Activated CD8-positive, alpha-beta memory T cell treated with anti-CD3 and anti-CD28 coated beads, Interleukin-2, amount 50 U/mL, for 1 hour (primary cell): ENCODE measurements around the gene F11R.
"Not testable (repeated sequence)": the region's sequence is repeated elsewhere in the genome, so short reads cannot be mapped to it uniquely, and the experiment has no call there.

ENCODE experiments used
- DNase-seq: peaks from one replicate; pipeline ENCODE4 v3.0.0-alpha.2; 2020; ENCODE audit errors: extremely low read depth

F11R gene

DNA sequence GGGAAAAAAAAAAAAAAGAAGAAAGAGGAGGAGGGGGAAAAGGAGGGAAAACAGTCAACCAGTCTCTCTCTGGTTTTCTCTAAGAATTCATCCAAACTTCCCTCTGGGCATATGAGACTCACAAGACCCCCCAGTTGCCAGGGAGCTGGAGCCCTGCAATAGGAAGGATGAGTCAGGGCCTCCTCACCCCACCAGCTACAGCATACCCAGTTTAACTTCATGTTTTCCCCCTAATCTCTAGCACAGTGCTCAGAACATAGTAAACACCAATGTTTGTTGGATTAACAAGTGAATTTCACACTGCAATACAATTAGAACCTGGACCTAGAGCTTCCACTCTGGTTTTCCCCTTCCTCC is 7.8 kb downstream of the F11R start:
- DNase-seq: no peak

DNA sequence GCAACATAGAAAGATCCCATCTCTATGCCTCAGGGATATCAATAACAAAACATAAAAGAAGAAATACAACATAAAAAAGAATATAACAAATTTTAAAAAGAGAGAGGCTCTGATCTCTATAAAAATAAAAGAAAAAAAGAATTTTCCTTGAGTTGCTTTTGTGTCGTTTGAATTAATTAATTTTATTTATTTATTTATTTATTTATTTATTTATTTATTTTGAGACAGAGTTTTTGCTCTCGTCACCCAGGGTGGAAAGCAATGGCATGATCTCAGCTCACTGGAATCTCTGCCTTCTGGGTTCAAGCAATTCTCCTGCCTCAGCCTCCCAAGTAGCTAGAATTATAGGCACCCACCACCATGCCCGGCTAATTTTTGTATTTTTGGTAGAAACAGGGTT is 8.5 kb downstream of the F11R start:
- no peak for DNase-seq

DNA sequence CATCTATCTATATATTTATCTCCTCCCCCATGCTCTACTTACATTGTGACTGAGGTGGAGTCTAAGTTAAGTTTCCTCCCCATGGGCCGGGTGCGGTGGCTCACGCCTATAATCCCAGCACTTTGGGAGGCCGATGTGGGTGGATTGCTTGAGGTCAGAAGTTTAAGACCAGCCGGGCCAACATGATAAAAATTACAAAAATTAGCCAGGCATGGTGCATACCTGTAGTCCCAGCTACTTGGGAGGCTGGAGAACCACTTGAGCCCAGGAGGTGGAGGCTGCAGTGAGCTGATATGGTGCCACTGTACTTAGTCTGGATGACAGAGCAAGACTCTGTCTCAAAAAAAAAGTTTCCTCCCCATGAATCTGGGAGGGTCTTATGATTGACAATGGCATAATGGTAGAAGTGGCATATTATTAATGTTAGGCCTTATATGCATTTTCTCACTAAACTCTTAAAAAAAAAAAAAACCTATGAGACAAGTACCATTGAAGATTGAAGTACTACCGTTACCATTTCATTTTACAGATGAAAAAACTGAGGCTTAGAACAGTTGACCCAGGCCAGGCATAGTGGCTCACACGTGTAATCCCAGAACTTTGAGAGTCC is 11.2 kb downstream of the F11R start:
- no peak for DNase-seq

DNA sequence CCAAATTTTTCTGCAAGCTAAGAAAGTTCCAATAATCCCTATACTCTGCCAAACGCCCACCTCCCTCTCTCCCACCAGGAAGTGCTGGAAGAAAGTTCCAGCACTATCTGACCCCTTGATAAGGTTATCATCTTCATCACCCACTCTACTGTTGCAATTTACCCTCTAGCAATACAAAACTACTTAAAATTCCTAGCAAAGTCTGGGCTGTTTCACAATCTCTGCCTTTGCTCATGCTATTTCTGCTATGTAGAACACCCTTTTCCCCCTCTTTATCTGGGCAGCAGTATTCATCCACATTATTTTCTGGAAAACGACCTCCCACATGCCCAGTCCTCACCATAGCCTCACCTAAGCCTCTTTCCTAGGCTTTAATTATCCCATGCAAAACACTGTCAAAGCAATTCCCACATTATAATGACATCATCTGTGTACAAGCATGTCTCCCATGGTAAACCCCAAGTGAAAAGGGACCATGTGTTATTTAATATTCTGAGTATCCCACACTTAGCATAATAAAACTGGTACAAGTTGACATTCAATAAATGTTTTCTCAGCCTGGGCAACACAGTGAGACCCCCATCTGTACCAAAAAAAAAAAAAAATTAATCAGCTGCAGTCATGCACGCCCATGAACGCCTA is 12.0 kb downstream of the F11R start:
- DNase-seq: no peak

DNA sequence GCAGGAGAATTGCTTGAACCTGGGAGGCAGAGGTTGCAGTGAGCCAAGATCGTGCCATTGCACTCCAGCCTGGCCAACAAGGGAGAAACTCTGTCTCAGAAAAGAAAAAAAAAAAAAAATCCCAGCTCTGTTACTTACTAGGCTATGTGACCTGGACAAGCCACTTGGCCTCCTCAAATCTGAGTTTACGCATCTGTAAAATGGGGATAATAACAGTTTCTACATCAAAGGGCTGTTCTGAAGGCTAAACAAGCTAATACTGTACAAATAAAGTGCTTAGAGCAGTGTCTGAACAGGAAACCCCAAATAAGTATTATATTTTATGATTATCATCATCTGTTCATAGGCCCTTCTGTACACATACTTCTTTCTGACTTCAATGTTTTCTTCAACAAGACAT is 13.6 kb downstream of the F11R start:
- DNase-seq: no peak

DNA sequence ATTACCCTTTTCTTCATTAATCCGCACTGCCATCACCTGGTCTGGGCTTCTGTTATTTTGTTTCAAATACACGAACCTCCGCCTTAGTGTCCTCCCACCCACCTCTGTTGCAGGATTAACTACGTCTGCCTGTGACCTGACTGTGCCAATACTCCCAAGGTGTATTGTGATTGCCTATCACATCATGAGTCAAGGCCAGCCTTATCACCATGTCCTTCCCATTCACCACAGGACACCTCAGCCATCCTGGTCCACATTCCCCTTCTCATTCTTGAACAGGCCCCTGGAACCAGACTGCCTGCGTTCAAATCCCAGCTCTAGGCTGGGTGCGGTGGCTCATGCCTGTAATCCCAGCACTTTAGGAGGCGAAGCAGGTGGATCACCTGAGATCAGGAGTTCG is 14.4 kb downstream of the F11R start:
- no peak for DNase-seq

DNA sequence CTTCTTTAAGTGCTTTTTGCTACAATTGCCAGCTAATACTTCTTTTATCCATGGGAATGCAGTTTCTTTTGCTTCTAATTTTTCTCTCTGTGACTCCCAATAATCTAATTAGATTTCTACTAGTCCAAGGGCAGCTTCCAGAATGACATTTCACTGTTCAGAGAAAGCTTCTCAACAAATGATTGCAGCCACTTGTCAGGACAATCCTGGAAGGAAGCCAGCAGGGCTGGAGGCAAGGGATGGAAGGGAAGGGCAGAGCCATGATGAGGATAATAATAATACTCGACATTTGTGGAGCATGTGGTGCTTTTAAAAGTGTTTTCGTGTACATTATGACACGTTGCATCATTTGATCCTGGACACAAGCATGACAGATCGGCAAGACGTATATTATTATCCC is 19.4 kb downstream of the F11R start:
- no peak for DNase-seq

DNA sequence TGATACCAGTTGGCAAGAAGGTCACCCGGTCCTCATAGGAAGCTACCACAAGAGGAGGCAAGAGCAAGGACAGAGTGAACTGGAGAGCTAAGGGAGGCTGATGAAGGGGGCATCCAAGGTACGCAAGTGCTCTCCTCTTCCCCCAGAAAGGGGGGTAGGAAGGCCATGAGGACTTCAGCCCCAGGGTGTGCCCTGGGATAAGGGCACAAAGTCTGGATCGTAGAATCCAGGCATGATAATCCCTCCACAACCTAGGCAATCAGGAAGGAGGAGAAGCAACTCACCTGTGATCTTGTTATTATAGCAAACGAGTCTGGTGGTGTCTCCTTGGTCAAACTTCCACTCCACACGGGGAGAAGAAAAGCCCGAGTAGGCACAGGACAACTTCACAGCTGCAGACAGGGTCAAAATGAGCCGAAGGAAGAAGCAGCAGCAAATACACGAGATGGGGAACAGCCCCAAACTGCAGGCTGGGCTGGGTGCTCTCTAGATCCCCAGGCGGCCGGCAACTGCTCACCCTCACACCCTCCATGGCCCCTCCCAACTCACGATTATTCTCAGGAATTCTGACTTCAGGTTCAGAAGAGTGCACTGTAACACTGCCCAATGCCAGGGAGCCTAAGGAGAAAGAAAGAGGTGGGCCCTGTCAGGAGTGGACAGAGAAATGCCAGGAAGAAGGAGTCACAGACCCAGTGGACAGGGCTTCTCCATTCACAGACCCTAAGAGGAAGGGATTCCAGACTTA is 20.0 kb downstream of the F11R start:
- DNase-seq: no peak

DNA sequence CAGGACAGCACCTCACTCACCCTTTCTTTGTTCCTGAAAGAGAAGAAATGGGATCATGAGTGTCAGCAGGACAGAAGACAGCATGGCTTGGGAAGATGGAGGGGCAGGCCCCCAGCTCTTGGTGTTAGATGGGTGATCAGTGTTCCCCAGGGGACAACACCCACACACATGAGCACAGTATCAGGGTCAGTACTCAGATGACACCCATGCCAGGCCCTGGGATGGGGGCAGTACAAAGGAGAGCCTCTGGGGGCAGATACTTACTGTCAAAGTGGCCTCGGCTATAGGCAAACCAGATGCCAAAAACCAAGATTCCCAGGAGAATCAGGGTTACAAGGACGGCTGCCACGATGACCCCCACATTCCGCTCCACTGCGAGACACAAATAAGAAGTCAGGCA is 21.6 kb downstream of the F11R start:
- DNase-seq: no peak

DNA sequence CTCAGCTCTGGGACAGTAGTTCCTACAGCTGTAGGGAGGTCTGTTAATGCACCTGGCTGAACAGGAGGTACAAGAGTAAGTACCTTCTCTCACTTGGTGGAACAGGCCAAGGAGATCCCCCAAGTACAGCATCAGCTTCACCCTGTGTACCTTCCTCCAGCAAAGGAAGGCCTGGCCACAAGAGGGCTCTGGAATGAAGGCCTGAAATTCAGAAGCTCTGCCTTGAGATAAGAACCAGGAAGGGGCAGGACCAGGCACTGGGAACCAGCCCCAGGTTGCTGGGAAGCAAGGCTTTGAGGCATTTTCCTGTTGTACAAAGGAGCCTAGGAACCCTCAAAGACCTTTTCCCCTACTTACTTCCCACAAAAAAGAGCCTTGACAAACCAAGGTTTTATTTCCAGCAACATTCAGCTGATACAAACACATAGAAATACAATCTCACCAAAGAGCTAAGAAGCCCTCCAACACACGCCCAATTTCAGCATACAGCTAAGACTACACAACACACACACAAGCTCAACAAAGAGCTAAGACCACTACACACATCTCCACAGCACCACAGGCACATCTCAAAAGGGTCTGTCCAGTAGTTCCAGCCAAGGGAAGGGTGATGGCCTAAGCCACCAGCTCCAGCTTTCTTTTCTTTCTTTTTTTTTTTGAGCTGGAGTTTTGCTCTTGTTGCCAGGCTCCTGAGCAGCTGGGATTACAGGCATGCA is 23.5 kb downstream of the F11R start:
- DNase-seq: no peak

DNA sequence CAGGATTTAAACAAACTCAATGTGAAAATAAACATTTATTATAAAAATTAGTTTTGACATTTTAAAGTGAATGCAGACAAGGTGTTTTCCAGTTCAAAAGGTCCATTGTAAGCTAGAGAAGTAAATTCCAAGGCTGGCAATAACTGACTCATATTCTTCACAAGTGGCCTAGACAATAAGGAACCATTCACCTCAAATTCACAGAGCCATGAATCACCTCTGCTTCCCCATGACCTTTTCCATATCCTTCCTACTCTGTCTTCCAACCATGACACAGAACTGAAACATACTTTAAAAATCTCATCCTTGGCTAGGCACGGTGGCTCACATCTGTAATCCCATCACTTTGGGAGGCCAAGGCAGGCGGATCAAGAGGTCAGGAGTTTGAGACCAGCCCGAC is 24.8 kb downstream of the F11R start:
- DNase-seq: no peak

DNA sequence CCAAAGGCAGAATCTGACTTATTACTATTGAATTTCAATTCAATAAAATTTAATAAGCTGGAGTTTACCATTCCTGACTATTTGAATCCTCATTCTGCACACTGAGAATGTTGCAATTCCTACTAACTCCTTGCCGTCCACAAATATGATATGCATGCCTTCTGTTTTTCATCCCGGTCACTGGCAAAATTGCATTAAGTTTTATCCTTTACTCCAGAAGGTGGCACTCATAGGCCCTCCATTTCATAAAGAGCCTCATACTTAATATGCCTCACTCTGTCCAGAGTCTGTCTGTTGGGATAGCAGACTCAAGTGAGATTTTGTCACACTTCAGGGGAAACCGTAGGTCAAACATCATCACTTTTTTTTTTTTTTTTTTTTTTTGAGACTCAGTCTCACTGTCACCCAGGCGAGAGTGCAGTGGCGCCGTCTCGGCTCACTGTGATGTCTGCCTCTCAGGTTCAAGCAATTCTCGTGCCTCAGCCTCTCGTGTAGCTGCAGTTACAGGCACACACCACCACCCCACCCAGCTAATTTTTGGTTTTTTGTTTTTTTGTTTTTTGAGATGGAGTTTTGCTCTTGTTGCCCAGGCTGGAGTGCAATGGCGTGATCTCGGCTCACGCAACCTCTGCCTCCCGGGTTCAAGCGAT is 27.3 kb downstream of the F11R start:
- DNase-seq: no peak

DNA sequence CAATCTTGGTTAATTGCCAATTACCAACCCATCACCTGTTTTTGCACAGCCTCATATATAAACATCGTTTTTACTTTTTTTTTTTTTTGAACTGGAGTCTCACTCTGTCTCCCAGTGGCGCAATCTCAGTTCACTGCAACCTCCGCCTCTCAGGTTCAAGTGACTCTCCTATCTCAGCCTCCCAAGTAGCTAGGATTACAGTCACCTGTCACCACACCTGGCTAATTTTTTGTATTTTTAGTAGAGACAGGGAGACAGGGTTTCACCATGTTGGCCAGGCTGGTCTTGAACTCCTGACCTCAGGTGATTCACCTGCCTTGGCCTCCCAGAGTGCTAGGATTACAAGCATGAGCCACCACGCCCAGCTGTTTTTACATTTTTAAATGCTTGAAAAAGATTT is 28.9 kb downstream of the F11R start:
- not testable (repeated sequence) for DNase-seq

DNA sequence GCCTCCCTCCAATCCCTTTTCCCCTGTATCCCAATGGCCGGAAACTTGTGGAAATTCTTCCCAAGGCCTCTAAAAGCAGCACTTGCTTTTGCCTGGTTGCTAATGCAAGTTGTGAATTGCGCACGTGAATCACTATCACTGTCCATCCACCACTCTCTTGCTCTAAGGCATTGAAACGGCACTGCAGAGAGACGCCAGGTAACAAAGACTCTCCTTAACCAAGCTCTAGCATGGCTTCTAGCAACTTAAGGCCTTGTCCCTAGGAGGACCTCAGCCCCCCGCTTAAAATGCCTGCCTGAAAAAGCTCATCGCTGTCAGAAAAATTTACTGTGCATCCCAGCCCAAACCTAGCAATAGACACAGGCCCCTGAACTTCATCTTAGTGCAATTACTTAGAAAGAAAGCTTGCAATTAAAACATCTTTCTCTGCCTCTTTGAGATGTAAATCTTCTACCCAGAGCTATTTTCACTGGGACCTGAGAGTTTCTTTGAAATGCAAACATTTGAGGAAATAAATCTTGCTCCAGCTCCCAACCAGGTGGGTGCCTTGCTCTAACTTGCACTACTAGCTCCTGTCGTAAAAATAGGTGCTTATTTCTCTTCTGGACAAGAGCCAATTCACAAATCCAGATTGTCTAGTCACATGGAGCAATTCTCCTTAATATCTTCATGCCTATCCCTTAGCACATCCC is 33.4 kb downstream of the F11R start:
- no peak for DNase-seq

DNA sequence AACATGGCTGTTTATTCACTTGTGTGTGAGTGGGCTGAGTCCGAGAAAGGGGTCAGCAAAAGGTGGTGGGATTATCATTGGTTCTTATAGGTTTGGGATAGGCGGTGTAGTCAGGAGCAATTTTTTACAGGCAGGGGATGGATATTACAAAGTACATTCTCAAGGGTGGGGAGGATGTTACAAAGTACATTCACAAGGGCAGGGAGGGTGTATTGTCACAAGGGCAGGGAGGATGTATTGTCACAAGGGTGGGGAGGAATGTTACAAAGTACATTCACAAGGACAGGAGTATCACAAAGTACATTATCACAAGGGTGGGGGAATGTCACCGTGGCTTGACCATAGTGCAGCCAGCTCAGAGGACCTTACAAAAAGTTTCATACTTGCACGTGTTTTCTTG is 35.2 kb downstream of the F11R start:
- DNase-seq: no peak

DNA sequence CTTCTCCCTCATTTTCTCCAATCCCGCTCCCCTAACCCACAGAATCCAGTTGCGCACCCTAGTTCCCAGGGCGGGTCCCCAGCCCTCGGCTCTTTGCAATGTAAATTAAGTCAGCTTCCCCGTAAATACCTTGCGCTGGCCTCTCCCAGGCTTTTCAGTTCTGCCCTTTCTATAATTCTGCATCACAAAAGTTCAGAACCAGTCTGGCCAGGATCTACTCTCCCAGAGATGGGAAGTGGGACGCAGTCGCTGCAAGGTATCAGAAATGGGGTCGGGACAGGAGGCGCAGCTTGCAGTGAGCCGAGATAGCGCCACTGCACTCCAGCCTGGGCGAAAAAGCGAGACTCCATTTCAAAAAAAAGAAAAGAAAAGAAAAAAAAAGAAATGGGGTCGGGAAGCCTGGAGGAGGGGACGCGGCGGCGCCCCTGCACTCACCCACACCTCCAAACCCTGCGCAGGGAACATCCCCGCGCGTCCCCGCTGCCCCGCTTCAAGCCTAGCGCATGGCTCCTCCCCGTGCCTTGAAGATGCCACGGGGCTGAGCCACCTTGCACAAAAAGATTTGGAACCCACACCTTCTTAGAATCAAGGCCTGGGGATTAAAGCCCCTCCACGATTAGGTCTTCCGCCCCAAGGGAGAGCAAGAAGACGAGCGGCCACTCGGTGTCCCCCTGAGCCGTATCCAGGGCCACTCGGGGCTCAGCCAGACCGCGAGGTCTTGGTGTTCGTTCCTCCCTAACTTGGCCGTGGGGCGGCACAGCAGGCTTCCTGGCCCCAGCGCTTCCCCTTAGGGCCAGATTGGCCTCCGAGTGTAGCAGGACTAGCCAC is 39.2 kb downstream of the F11R start:
- no peak for DNase-seq

DNA sequence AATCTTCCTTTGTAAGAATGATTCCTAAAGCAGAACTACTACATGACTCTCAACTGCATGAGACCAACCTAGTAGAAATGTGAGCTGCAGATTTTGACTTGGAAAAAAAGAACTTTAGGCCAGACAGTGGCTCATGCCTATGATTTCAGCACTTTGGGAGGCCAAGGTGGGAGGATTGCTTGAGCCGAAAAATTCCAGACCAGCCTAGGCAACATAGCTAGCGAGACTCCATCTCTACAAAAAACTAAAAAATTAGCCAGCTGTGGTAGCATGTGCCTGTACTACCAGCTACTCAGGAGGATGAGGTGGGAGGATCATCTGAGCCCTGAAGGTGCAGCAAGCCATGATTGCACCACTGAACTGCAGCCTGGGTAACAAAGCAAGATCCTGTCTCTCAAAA is 41.7 kb downstream of the F11R start:
- no peak for DNase-seq

DNA sequence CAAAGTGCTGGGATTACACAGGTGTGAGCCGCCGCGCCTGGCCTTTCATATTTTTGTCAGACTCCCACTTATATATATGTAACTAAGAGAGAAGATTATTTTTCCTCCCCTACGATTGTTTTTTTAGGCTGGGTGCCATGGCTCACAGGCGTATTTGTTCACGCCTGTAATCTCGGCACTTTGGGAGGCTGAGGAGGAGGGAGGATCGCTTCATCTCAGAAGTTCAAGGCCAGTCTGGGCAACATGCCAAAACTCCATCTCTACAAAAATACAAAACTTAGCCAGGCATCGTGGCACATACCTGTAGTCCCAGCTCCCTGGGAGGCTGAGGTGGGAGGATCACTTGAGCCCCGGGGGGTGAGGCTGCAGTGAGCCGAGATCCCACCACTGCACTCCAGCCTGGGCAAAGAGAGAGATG is 42.4 kb downstream of the F11R start:
- DNase-seq: no peak

DNA sequence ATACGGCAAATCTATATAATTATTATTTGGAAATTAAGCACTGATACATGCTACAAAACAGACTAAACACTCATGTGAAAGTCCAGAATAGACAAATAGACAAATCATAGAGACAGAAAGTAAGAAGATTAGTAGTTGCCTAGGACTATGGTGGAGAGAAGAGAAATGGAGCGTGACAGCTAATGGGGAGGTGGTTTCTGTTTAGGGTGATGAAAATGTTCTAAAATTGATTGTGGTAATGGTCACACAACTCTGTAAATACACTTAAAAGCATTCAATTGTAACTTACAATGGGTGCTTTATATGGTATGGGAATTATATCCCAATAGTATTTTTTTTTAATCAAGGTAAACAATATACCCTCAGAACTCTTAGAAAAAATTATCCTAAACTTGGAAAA is 45.9 kb downstream of the F11R start:
- no peak for DNase-seq

DNA sequence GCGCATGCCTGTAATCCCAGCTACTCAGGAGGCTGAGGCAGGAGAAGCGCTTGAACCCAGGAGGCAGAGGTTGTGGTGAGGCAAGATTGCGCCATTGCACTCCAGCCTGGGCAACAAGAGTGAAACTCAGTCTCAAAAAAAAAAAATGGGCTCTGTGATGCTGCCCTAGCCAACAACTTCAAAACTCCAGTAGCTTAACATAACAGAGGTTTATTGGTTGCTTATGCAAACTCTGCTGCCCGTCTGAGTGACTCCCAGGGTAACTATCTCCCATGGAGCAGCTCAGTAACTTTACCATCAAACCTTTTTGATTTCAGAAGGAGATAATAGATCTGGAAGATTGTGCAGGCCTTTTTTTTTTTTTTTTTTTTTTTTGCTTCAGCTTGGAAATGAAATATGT is 47.5 kb downstream of the F11R start:
- DNase-seq: no peak

DNA sequence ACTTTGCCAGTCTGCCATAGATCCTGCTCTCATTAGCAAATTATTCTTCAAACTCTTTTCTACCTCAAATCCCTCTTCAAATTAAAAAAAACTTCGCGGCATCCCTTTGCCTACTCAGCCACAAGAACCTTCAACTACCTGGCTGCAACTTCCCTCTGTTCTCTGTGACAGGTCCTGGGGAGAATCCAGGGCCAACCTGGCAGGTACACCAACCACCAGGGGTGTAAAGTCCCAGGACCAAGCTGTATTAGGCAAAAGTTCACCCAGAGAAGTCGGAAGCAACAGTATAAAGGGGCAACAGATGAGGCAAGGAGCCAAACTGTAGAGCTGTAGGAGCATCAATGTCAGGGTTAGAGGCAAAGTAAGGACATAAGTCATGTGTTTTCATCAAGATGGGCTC is 48.0 kb downstream of the F11R start:
- no peak for DNase-seq
